Left lung (tissue), 10 donors: ENCODE data around the gene GGT5. TPM values are rescaled to one million over a fixed set of nuclear protein-coding genes. Genes with fewer than 3 reads are reported as not detected.

Experiments used
- ATAC-seq: fragments of 200-7000 bp; cut with Tn5 transposase; one replicate; pipeline ENCODE4 v1.9.1; 2020; ENCODE audit warnings: moderate library complexity
- DNase-seq, 4 donors: peaks; one replicate each; pipeline ENCODE4 v3.0.0-alpha.2; 2013 to 2020
- H3K27ac ChIP-seq, 2 donors: fragments of 200-600 bp; sonication (generic) in 1 of 2; one replicate each; pipeline versions ENCODE4 v1.5.0 to v1.8.0; 2020 to 2021
- H3K27me3 ChIP-seq, 2 donors: fragments of 200-600 bp; sonication (generic) in 1 of 2; one replicate each; pipeline versions ENCODE4 v1.5.0 to v1.8.0; 2020 to 2021
- H3K36me3 ChIP-seq, 2 donors: fragments of 200-600 bp; sonication (generic) in 1 of 2; one replicate each; pipeline versions ENCODE4 v1.5.0 to v1.8.0; 2020 to 2021
- H3K4me1 ChIP-seq, 2 donors: fragments of 200-600 bp; one replicate each; pipeline ENCODE4 v1.8.0; 2021
- H3K4me3 ChIP-seq, 2 donors: fragments of 200-600 bp; sonication (generic) in 1 of 2; one replicate each; pipeline versions ENCODE4 v1.5.0 to v1.8.0; 2020 to 2021; ENCODE audit warnings: mild to moderate bottlenecking in 1 of 2
- H3K9me3 ChIP-seq, 2 donors: fragments of 200-600 bp; sonication (generic) in 1 of 2; one replicate each; pipeline versions ENCODE4 v1.5.0 to v1.8.0; 2020 to 2021
- CTCF ChIP-seq, 2 donors: fragments of 200-600 bp; sonication (generic) in 1 of 2; IDR thresholded peaks; one replicate each; pipeline versions ENCODE4 v1.5.0 to v1.8.0; 2021; ENCODE audit warnings: antibody characterized with exemption in 2 of 2
- intact Hi-C, 2 donors: fragments of 100-400 bp; cut with DNase I; formaldehyde crosslinking; loops; one replicate each; pipeline versions ENCODE4 v1.11.2 to v1.14.2; 2022
- polyA plus RNA-seq, 6 donors: library from polyadenylated mRNA; unstranded; fragments of 120-200 nt; gene quantifications; one replicate each; pipeline ENCODE4 v1.2.1, GENCODE V29; 2013; ENCODE audit not compliant: insufficient read length in 6 of 6
- total RNA-seq, 2 donors: library from RNA; stranded (reverse); fragmentation: NEBNext Ultra II Directional; extraction: Animal tissue kit (Norgen Biotek cat#: 25700); gene quantifications; one replicate each; pipeline ENCODE4 v1.2.1, GENCODE V29; 2021
- donor health status: DM: no; HTN: yes; CAD: no.
- donor health status: DM: no; HTN: no; CAD: no.

GGT5 gene
- total and polyA plus RNA-seq, 8 donors: 10.6 to 25.6 (median 13.5) TPM

DNA sequence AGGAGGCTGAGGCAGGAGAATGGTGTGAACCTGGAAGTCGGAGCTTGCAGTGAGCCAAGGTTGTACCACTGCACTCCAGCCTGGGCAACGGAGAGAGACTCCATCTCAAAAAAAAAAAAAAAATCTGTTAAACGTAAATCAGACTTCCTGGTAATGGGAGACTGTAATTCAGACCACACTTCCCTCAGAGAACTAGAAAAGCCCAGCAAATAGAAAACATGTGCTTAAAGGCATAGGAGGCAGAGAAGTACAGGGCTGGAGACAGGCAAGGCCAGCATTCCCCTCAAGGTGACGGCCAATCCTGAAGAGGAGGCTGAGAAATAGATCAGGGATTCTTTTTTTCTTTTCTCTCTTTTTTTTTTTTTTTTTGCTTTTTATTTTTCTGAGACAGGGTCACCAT lies 8.2 kb downstream of the GGT5 start:
- Histone ChIP-seq H3K4me3 (no peak overlapping the region), H3K9me3 (no peaks in the 10 kb centered on the region), H3K27me3 (no peaks in the 10 kb centered on the region), H3K4me1 (peaks cover 0 to 5% of the 10 kb centered on the region in 2 donors), H3K36me3 (no peaks in the 10 kb centered on the region), H3K27ac (no peak overlapping the region)
- ATAC-seq: no peak
- no peak for DNase-seq
- intact Hi-C loops: no loop called here
- no peak for TF ChIP-seq CTCF (IDR thresholded peaks at IDR 0.05)

DNA sequence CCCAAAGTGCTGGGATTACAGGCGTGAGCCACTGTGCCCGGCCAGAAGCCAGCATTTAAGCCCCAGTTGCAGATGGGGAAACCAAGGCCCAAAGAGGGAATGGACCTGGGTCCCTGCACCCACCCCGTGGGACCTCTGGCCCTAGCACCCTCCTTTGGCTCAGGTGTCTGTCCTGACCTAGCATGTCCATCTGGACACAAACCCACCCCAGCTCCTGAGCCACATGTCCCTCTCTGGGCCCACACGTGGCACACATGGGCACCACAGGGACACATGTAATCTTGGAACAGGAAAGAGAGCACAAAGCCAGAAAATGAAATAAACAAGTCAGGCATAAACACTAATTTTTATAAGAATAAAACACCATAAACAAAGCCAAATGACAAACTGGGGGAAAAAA lies 9.6 kb downstream of the GGT5 start:
- Histone ChIP-seq H3K36me3 (no peaks in the 10 kb centered on the region), H3K27me3 (no peaks in the 10 kb centered on the region), H3K4me3 (no peak overlapping the region), H3K27ac (no peak overlapping the region), H3K4me1 (peaks cover 0 to 5% of the 10 kb centered on the region in 2 donors), H3K9me3 (no peaks in the 10 kb centered on the region)
- TF ChIP-seq CTCF (IDR thresholded peaks at IDR 0.05): no peak
- intact Hi-C loops: no loop called here
- peak in 1 of 4 donors; percentile 34 for DNase-seq
- ATAC-seq: no peak

DNA sequence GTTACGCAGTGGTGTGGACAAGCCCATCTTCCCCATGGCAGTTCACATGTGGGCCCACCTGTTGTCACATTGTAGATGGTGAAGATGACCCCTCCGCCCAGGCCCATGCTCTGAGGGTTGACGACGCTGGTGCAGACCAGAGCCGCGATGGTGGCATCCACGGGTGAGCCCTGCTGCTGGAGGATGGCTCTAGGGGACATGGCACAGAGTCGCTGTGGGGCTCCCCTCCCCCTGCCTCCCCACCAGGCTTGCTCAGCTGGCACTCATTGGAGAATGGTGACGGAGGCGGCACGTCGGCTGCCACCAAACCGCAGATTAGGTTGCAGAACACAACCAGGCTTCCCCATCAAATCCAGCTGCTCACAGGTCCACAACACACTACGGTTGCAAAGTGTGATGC lies 11.1 kb downstream of the GGT5 start:
- ATAC-seq: no peak
- intact Hi-C loops: no loop called here
- no peaks in the 10 kb centered on the region for H3K36me3 ChIP-seq
- TF ChIP-seq CTCF (IDR thresholded peaks at IDR 0.05): no peak
- no peaks in the 10 kb centered on the region for H3K27me3 ChIP-seq
- H3K4me3 ChIP-seq: no peak overlapping the region
- peak in 1 of 4 donors; percentile 53 for DNase-seq
- no peaks in the 10 kb centered on the region for H3K9me3 ChIP-seq
- no peak overlapping the region for H3K27ac ChIP-seq
- peaks cover 0 to 5% of the 10 kb centered on the region in 2 donors for H3K4me1 ChIP-seq

- Histone ChIP-seq H3K27ac (no peak overlapping the region), H3K9me3 (no peaks in the 10 kb centered on the region), H3K4me3 (no peak overlapping the region), H3K4me1 (peaks cover 0 to 5% of the 10 kb centered on the region in 2 donors), H3K27me3 (no peaks in the 10 kb centered on the region), H3K36me3 (no peaks in the 10 kb centered on the region)
- intact Hi-C loops: no loop called here
- DNase-seq (peak in 1 of 4 donors; percentile 59), ATAC-seq (no peak)
- no peak for TF ChIP-seq CTCF (IDR thresholded peaks at IDR 0.05)
These were observed 11.6 kb downstream of the GGT5 start for GRCh38 chr22:24233235-24233634.

- DNase-seq (no peak), ATAC-seq (no peak)
- Histone ChIP-seq H3K9me3 (no peaks in the 10 kb centered on the region), H3K27me3 (no peaks in the 10 kb centered on the region), H3K4me3 (no peak overlapping the region), H3K4me1 (peaks cover 0 to 5% of the 10 kb centered on the region in 2 donors), H3K27ac (no peak overlapping the region), H3K36me3 (no peaks in the 10 kb centered on the region)
- no peak for TF ChIP-seq CTCF (IDR thresholded peaks at IDR 0.05)
- intact Hi-C loops: no loop called here
These were observed 12.2 kb downstream of the GGT5 start for GRCh38 chr22:24232725-24233124.
